Activated T-helper 1 cell treated with anti-CD3 and anti-CD28 coated beads, Interleukin-2, amount 50 U/mL, for 16 hours (primary cell): ENCODE measurements around the gene EMX1.

ENCODE experiments used
- DNase-seq, 2 donors: peaks; one replicate each; pipeline ENCODE4 v3.0.0-alpha.2; 2020; ENCODE audit warnings: low read depth in 1 of 2, low spot score in 1 of 2

EMX1 gene

GRCh38 chr2:72975017-72975416, 57.7 kb downstream of the EMX1 start:
- DNase-seq = no peak

- no peak for DNase-seq
Observed at GRCh38 chr2:72979896-72980295, 62.6 kb downstream of the EMX1 start.

- DNase-seq = no peak
Observed at GRCh38 chr2:72980535-72981217, 63.4 kb downstream of the EMX1 start.

GRCh38 chr2:72981536-72981935, 64.2 kb downstream of the EMX1 start:
- no peak for DNase-seq

- DNase-seq = no peak
Observed at GRCh38 chr2:72982219-72982618, 64.9 kb downstream of the EMX1 start.

- DNase-seq = no peak
Observed at GRCh38 chr2:72982781-72983499, 65.6 kb downstream of the EMX1 start.

GRCh38 chr2:72983500-72984161, 66.3 kb downstream of the EMX1 start:
- no peak for DNase-seq

- DNase-seq = no peak
Observed at GRCh38 chr2:72984172-72984671, 66.9 kb downstream of the EMX1 start.
